Neural cell (in vitro differentiated cells): Measurements from ENCODE around the gene CUL3.

Source experiments
- CTCF ChIP-seq: fragments of 450-650 bp; IDR thresholded peaks from 2 replicates; pipeline ENCODE4 v1.5.1; 2014; ENCODE audit warnings: antibody characterized with exemption, mild to moderate bottlenecking, moderate library complexity; ENCODE audit not compliant: poor library complexity, severe bottlenecking
- EP300 ChIP-seq: fragments of 450-650 bp; conservative IDR thresholded peaks from 2 replicates; pipeline ENCODE4 v1.6.1; 2014; ENCODE audit warnings: antibody characterized with exemption, mild to moderate bottlenecking, moderate library complexity; ENCODE audit not compliant: poor library complexity, severe bottlenecking
- EZH2 ChIP-seq: fragments of 200-600, 300-800 bp; shearing (Covaris generic), sonication (generic); IDR thresholded peaks from 2 replicates; pipeline ENCODE4 v1.6.1; 2014; ENCODE audit warnings: antibody characterized with exemption, low read length, borderline replicate concordance, mild to moderate bottlenecking; ENCODE audit not compliant: insufficient read depth, poor library complexity, severe bottlenecking
- MXI1 ChIP-seq: fragments of 450-650 bp; conservative IDR thresholded peaks from 2 replicates; pipeline ENCODE4 v1.6.1; 2014; ENCODE audit warnings: antibody characterized with exemption, mild to moderate bottlenecking; ENCODE audit not compliant: poor library complexity, severe bottlenecking
- POLR2AphosphoS5 ChIP-seq: IDR thresholded peaks from 2 replicates; pipeline ENCODE4 v1.6.1; 2012
- RAD21 ChIP-seq: fragments of 450-650 bp; conservative IDR thresholded peaks from 2 replicates; pipeline ENCODE4 v1.6.1; 2014; ENCODE audit warnings: antibody characterized with exemption, mild to moderate bottlenecking, moderate library complexity
- SMC3 ChIP-seq: fragments of 450-650 bp; conservative IDR thresholded peaks from 2 replicates; pipeline ENCODE4 v1.6.1; 2014; ENCODE audit warnings: antibody characterized with exemption, mild to moderate bottlenecking, moderate library complexity; ENCODE audit not compliant: poor library complexity
- TF ChIP-seq, protein P1 (sequence below): IDR thresholded peaks from 2 replicates; pipeline ENCODE4 v1.6.1; 2012; ENCODE audit warnings: borderline replicate concordance

- TF ChIP-seq CTCF (no peak), RAD21 (no peak), EZH2 (no peak), EP300 (no peak), MXI1 (no peak), POLR2AphosphoS5 (no peak), SMC3 (no peak)
- TF ChIP-seq, protein P1, sequence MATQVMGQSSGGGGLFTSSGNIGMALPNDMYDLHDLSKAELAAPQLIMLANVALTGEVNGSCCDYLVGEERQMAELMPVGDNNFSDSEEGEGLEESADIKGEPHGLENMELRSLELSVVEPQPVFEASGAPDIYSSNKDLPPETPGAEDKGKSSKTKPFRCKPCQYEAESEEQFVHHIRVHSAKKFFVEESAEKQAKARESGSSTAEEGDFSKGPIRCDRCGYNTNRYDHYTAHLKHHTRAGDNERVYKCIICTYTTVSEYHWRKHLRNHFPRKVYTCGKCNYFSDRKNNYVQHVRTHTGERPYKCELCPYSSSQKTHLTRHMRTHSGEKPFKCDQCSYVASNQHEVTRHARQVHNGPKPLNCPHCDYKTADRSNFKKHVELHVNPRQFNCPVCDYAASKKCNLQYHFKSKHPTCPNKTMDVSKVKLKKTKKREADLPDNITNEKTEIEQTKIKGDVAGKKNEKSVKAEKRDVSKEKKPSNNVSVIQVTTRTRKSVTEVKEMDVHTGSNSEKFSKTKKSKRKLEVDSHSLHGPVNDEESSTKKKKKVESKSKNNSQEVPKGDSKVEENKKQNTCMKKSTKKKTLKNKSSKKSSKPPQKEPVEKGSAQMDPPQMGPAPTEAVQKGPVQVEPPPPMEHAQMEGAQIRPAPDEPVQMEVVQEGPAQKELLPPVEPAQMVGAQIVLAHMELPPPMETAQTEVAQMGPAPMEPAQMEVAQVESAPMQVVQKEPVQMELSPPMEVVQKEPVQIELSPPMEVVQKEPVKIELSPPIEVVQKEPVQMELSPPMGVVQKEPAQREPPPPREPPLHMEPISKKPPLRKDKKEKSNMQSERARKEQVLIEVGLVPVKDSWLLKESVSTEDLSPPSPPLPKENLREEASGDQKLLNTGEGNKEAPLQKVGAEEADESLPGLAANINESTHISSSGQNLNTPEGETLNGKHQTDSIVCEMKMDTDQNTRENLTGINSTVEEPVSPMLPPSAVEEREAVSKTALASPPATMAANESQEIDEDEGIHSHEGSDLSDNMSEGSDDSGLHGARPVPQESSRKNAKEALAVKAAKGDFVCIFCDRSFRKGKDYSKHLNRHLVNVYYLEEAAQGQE = no peak
Observed at GRCh38 chr2:224612578-224612977, 27.4 kb upstream of the CUL3 start.
